Heart right ventricle (tissue), 16 donors: Measurements from ENCODE around the gene CITED4. TPM values are rescaled to one million over a fixed set of nuclear protein-coding genes. Genes with fewer than 3 reads are reported as not detected.

Experiments
- ATAC-seq, 8 donors: fragments of 200-7000 bp; cut with Tn5 transposase; one replicate each; pipeline ENCODE4 v1.9.1; 2020; ENCODE audit warnings: mild to moderate bottlenecking in 8 of 8, moderate library complexity in 8 of 8, moderate number of reproducible peaks in 1 of 8
- DNase-seq, 2 donors: peaks; one replicate each; pipeline ENCODE4 v3.0.0-alpha.2; 2020
- H3K27ac ChIP-seq, 10 donors: fragments of 200-600 bp; sonication (generic) in 2 of 10; one replicate each; pipeline versions ENCODE4 v1.5.0 to v1.8.0; 2020 to 2022; ENCODE audit warnings: mild to moderate bottlenecking in 3 of 10
- H3K27me3 ChIP-seq, 7 donors: fragments of 200-600 bp; one replicate each; pipeline ENCODE4 v1.8.0; 2021 to 2022; ENCODE audit warnings: mild to moderate bottlenecking in 2 of 7
- H3K36me3 ChIP-seq, 9 donors: fragments of 200-600 bp; sonication (generic) in 1 of 9; one replicate each; pipeline versions ENCODE4 v1.5.0 to v1.8.0; 2020 to 2022; ENCODE audit warnings: mild to moderate bottlenecking in 2 of 9
- H3K4me1 ChIP-seq, 9 donors: fragments of 200-600 bp; sonication (generic) in 1 of 9; one replicate each; pipeline versions ENCODE4 v1.5.0 to v1.8.0; 2020 to 2022; ENCODE audit warnings: mild to moderate bottlenecking in 4 of 9
- H3K4me3 ChIP-seq, 10 donors: fragments of 200-600 bp; sonication (generic) in 2 of 10; one replicate each; pipeline versions ENCODE4 v1.5.0 to v1.8.0; 2020 to 2022; ENCODE audit warnings: mild to moderate bottlenecking in 7 of 10, moderate library complexity in 2 of 10
- H3K9me3 ChIP-seq, 11 donors: fragments of 200-600 bp in 10 of 11; sonication (generic) in 2 of 11; one replicate each; pipeline versions ENCODE4 v1.5.0 to v1.8.0; 2013 to 2022; ENCODE audit warnings: mild to moderate bottlenecking in 2 of 11, control low read depth in 1 of 11, moderate library complexity in 1 of 11
- WGBS, 2 donors: extraction: QIAGEN DNeasy Blood & Tissue Kit; methylation state at CpG; one replicate each; pipeline ENCODE4 v1.1.7; 2013; ENCODE audit warnings: inconsistent platforms in 1 of 2; 5-methylcytosine and 5-hydroxymethylcytosine counted together
- intact Hi-C, 10 donors: fragments of 100-400 bp; cut with DNase I; formaldehyde crosslinking; loops; one replicate each; pipeline versions ENCODE4 v1.11.1 to v1.14.2; 2022
- polyA plus RNA-seq, 2 donors: library from polyadenylated mRNA; stranded (reverse); fragments of 200-250 nt; gene quantifications; one replicate each; pipeline ENCODE4 v1.2.3, GENCODE V29; 2013
- total RNA-seq, 10 donors: library from RNA; stranded (reverse); fragmentation: NEBNext Ultra II Directional in 3 of 10; extraction: Animal tissue kit (Norgen Biotek cat#: 25700) in 3 of 10; gene quantifications; one replicate each; pipeline versions ENCODE4 v1.2.1 to v1.2.4, GENCODE V29; 2021 to 2023
- TF ChIP-seq, protein P1 (sequence below), 9 donors: fragments of 200-600 bp; sonication (generic) in 2 of 9; IDR thresholded peaks; one replicate each; pipeline versions ENCODE4 v1.5.0 to v1.8.0; 2021 to 2022; ENCODE audit warnings: antibody characterized with exemption in 9 of 9, mild to moderate bottlenecking in 5 of 9, moderate library complexity in 1 of 9
- donor health status: Arrhythmogenic right ventricular cardiomyopathy.
- donor health status: ischemic (EF 13 %, LVEDD 7.1; RV severe dilation, severe dysfunction).
- donor health status: healthy with polysubstance abuse.
- donor health status: DM: no; HTN: yes; CAD: no.
- donor health status: DM: no; HTN: no; CAD: no.
- donor health status: ischemic (EF 25% LVEDD 6.9; RV normal size, moderate dysfunction).
- donor health status: ischemic (EF 25% LVEDD 5.7; RV mildly dilated, moderate dysfunction).
- donor health status: healthy.
- donor health status: DM: yes; HTN: yes; CAD: no.
- donor health status: Ischemic cardiomyopathy.
- donor health status: ischemic (EF 35%, LVEDD 5.7; RV mildly dilated, moderate dysfunction).
- donor health status: nonischemic (EF 11% LVEDD 7.7; RV severe dilation, severe dysfunction).
- donor health status: DM: yes; HTN: yes; CAD: no.
- donor health status: PGD.
- donor health status: ischemic (EF 29% LVEDD 5.4; RV normal size, mild dysfunction).
- donor health status: nonischemic (EF 23%, LVEDD 6.1; RV moderate dilation, normal function).

CITED4 gene
- total and polyA plus RNA-seq, 12 donors, result 6.1 to 88.8 (median 25.8) TPM

DNA sequence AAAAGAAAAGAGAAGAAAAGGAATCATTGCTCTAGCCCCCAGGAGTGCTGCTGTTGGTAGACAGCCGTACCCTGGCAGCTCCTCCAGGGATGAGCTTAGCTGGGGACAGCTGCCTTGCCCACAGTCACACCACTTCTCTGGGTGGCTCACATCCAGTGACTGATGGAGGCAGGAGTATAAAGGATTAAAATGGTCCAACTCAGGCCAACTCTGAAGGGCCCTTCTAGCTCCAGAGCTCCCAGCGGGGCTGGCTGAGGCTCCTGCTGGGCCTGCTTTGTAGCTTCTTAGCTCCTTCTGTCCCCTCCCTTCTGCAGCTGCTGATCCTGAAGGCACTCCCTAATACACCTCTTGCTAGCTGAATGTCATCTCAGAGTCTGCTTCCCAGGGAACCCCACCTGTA, 4.4 kb downstream of the CITED4 start:
- DNase-seq (no peak), ATAC-seq (no peak)
- Histone ChIP-seq H3K36me3 (no peaks in the 10 kb centered on the region), H3K4me3 (no peak overlapping the region), H3K27me3 (no peaks in the 10 kb centered on the region), H3K9me3 (no peaks in the 10 kb centered on the region), H3K27ac (no peak overlapping the region), H3K4me1 (peaks cover 0 to 28% (median 14%) of the 10 kb centered on the region in 9 donors)
- intact Hi-C loops, result no loop called here
- TF ChIP-seq, protein P1, sequence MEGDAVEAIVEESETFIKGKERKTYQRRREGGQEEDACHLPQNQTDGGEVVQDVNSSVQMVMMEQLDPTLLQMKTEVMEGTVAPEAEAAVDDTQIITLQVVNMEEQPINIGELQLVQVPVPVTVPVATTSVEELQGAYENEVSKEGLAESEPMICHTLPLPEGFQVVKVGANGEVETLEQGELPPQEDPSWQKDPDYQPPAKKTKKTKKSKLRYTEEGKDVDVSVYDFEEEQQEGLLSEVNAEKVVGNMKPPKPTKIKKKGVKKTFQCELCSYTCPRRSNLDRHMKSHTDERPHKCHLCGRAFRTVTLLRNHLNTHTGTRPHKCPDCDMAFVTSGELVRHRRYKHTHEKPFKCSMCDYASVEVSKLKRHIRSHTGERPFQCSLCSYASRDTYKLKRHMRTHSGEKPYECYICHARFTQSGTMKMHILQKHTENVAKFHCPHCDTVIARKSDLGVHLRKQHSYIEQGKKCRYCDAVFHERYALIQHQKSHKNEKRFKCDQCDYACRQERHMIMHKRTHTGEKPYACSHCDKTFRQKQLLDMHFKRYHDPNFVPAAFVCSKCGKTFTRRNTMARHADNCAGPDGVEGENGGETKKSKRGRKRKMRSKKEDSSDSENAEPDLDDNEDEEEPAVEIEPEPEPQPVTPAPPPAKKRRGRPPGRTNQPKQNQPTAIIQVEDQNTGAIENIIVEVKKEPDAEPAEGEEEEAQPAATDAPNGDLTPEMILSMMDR (IDR thresholded peaks at IDR 0.05), result no peak
- WGBS, 2 donors, result 85 to 87% methylated on average over 2 of the region's 2 CpGs

DNA sequence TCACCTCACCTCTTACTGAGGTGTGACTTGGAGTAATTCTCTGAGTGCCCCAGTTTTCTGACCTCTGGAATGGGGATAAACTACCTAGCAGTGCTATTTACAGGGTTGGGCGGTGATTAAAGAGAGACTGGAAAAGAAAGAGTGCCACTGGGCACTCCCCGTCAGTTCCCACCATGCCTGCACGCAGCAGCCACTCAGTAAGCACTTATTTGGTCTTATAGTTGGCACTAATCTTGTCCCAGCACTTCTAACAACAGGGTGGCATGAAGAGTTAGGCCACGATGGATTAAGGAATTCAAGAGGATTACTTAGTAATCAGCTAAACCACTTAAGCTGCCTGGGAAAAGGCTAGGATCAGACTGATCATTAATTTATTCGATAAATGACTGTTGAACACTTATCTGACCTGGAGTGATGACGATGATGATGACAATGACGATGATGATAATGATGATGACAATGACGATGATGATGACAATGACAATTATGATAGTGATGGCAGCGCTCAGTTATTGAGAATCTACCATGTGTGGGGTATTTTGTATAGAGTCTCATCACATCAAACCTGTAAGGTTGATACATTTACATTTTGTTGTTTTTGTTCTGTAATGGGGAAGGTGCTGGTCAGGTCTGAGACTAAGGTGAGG, 5.4 kb downstream of the CITED4 start:
- no peak overlapping the region for H3K27ac ChIP-seq
- intact Hi-C loops, result no loop called here
- WGBS, 2 donors, result 80 to 85% methylated on average over 9 of the region's 9 CpGs
- no peak for ATAC-seq
- no peak for DNase-seq
- H3K9me3 ChIP-seq, result no peaks in the 10 kb centered on the region
- H3K4me1 ChIP-seq, result peaks cover 0 to 24% (median 14%) of the 10 kb centered on the region in 9 donors
- no peaks in the 10 kb centered on the region for H3K27me3 ChIP-seq
- H3K36me3 ChIP-seq, result no peaks in the 10 kb centered on the region
- TF ChIP-seq, protein P1 (IDR thresholded peaks at IDR 0.05), result no peak
- no peak overlapping the region for H3K4me3 ChIP-seq

DNA sequence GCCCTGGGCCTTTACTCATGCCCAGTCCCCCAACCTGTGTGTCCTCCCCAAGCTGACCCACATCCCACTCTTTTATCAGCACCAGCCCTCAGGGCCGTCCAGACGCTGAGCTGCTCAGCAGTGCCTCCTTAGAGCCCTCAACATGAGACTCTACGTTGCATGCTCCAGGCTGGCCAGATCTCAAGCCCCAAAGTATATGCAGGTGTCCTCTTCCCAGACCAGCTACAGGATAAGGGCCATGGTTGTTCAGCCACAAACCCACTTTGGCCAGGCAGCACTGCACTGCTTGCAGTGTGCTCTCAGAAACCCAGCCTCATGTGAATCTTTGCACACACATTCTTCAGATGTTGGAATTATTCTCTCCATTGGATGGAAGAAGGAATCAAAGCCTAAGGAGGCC, 6.0 kb downstream of the CITED4 start:
- Histone ChIP-seq H3K9me3 (no peaks in the 10 kb centered on the region), H3K27ac (no peak overlapping the region), H3K27me3 (no peaks in the 10 kb centered on the region), H3K36me3 (no peaks in the 10 kb centered on the region), H3K4me1 (peaks cover 0 to 21% (median 14%) of the 10 kb centered on the region in 9 donors), H3K4me3 (no peak overlapping the region)
- ATAC-seq (no peak), DNase-seq (no peak)
- intact Hi-C loops, result no loop called here
- WGBS, 2 donors, result 70 to 86% methylated on average over 3 of the region's 3 CpGs
- TF ChIP-seq, protein P1 (IDR thresholded peaks at IDR 0.05), result no peak

DNA sequence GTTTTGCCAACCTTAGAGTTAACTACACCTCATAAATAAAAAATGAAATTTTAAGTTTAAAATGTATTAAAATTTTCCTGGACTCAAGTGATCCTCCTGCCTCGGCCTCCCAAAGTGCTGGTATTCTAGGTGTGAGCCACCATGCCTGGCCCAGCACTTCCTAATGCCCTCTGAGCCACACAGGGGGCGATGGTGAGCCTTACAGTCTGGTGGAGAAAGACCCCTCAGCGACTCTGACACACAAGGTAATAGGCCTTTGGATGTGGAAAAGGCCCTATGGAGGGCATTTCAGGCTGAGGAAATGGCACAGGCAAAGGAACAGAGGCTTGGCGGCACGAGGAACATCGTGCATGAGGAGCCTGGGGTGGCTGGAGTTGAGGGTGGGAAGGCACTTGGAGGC, 6.7 kb downstream of the CITED4 start:
- Histone ChIP-seq H3K36me3 (no peaks in the 10 kb centered on the region), H3K27ac (no peak overlapping the region), H3K4me3 (no peak overlapping the region), H3K9me3 (no peaks in the 10 kb centered on the region), H3K27me3 (no peaks in the 10 kb centered on the region), H3K4me1 (peaks cover 0 to 15% (median 10%) of the 10 kb centered on the region in 9 donors)
- DNase-seq, result no peak
- TF ChIP-seq, protein P1 (IDR thresholded peaks at IDR 0.05), result peak in 3 of 9 donors; percentile 15 to 43 (median 22)
- no peak for ATAC-seq
- intact Hi-C loops, result no loop called here
- 80 to 83% methylated on average over 6 of the region's 6 CpGs for WGBS, 2 donors
